OCI-LY3 (cell line): ENCODE results near the gene ITPR3.

Experiments used
- H2AFZ ChIP-seq: fragments of 200-600, 300-600 bp; shearing (Covaris generic); 2 replicates; pipeline ENCODE4 v1.6.0; 2014; ENCODE audit warnings: antibody characterized with exemption, low read depth, low read length
- H3K27ac ChIP-seq: fragments of 200-600, 300-600 bp; sonication (generic); 2 replicates; pipeline ENCODE4 v1.5.1; 2014; ENCODE audit warnings: mild to moderate bottlenecking, low read length, moderate library complexity, mixed read lengths
- H3K27me3 ChIP-seq: fragments of 200-600, 300-600 bp; sonication (generic); 2 replicates; pipeline ENCODE4 v1.6.1; 2014; ENCODE audit warnings: low read depth, low read length, mixed read lengths
- H3K36me3 ChIP-seq: fragments of 200-600, 300-600 bp; sonication (generic); replicated peaks from 2 replicates; pipeline ENCODE3; 2014; ENCODE audit warnings: low read depth, low read length, mixed read lengths
- H3K4me1 ChIP-seq: fragments of 300-600, 200-600 bp; sonication (generic); 2 replicates; pipeline ENCODE4 v1.6.1; 2014; ENCODE audit warnings: low read length, mixed read lengths
- H3K4me2 ChIP-seq: fragments of 200-600, 300-600 bp; sonication (generic); 2 replicates; pipeline ENCODE4 v1.6.1; 2014; ENCODE audit warnings: low read length, mixed read lengths
- H3K4me3 ChIP-seq: fragments of 300-600, 200-600 bp; sonication (generic); 2 replicates; pipeline ENCODE4 v1.5.1; 2014; ENCODE audit warnings: antibody characterized with exemption, mild to moderate bottlenecking, low read length, moderate library complexity
- H3K79me2 ChIP-seq: fragments of 300-600, 200-600 bp; shearing (Covaris generic); 2 replicates; pipeline ENCODE4 v1.6.1; 2014; ENCODE audit warnings: mild to moderate bottlenecking, low read length, mixed read lengths
- H3K9ac ChIP-seq: fragments of 300-600, 200-600 bp; shearing (Covaris generic); 2 replicates; pipeline ENCODE4 v1.6.0; 2014; ENCODE audit warnings: mild to moderate bottlenecking, low read length, moderate library complexity
- H3K9me3 ChIP-seq: fragments of 200-600, 300-600 bp; shearing (Covaris generic); 2 replicates; pipeline ENCODE4 v1.6.1; 2014; ENCODE audit warnings: low read length, mixed read lengths; ENCODE audit not compliant: insufficient read depth
- H4K20me1 ChIP-seq: fragments of 200-600, 300-600 bp; sonication (generic); 2 replicates; pipeline ENCODE4 v1.6.1; 2016; ENCODE audit warnings: low read length, mixed read lengths; ENCODE audit not compliant: insufficient read depth
- CTCF ChIP-seq: fragments of 200-600, 300-600 bp; sonication (generic); IDR thresholded peaks from 2 replicates; pipeline ENCODE4 v1.5.1; 2014; ENCODE audit warnings: antibody characterized with exemption, low read length, low read depth
- EZH2phosphoT487 ChIP-seq: fragments of 200-600 bp; shearing (Covaris generic); IDR thresholded peaks from 2 replicates; pipeline ENCODE4 v1.6.1; 2018; ENCODE audit warnings: antibody characterized with exemption, mixed run types, low read depth

ITPR3 gene

GRCh38 chr6:33692760-33693158 is 71.6 kb downstream of the ITPR3 start:
- H3K4me2 ChIP-seq, result no peak overlapping the region
- H3K9ac ChIP-seq, result no peak overlapping the region
- no peaks in the 10 kb centered on the region for H3K79me2 ChIP-seq
- H3K27ac ChIP-seq, result no peak overlapping the region
- no peaks in the 10 kb centered on the region for H3K4me1 ChIP-seq
- no peak overlapping the region for H3K4me3 ChIP-seq
- no peaks in the 10 kb centered on the region for H3K9me3 ChIP-seq
- H3K36me3 ChIP-seq, result peaks cover 9% of the 10 kb centered on the region
- TF ChIP-seq CTCF (no peak), EZH2phosphoT487 (no peak)
- no peaks in the 10 kb centered on the region for H3K27me3 ChIP-seq
- H2AFZ ChIP-seq, result no peak overlapping the region
- H4K20me1 ChIP-seq, result no peaks in the 10 kb centered on the region

- Histone ChIP-seq H3K4me2 (no peak overlapping the region), H4K20me1 (no peaks in the 10 kb centered on the region), H3K79me2 (no peaks in the 10 kb centered on the region), H3K27me3 (no peaks in the 10 kb centered on the region), H3K36me3 (peaks cover 15% of the 10 kb centered on the region), H3K9me3 (no peaks in the 10 kb centered on the region), H3K9ac (no peak overlapping the region), H3K27ac (no peak overlapping the region), H2AFZ (no peak overlapping the region), H3K4me1 (no peaks in the 10 kb centered on the region), H3K4me3 (no peak overlapping the region)
- no peak for TF ChIP-seq CTCF
- no peak for TF ChIP-seq EZH2phosphoT487
Observed at GRCh38 chr6:33693186-33694105, 72.3 kb downstream of the ITPR3 start.

- no peak for TF ChIP-seq CTCF
- TF ChIP-seq EZH2phosphoT487, result no peak
- Histone ChIP-seq H3K36me3 (peaks cover 15% of the 10 kb centered on the region), H3K4me3 (no peak overlapping the region), H3K27ac (no peak overlapping the region), H3K9ac (no peak overlapping the region), H3K9me3 (no peaks in the 10 kb centered on the region), H3K4me1 (no peaks in the 10 kb centered on the region), H4K20me1 (no peaks in the 10 kb centered on the region), H3K4me2 (no peak overlapping the region), H3K27me3 (no peaks in the 10 kb centered on the region), H3K79me2 (no peaks in the 10 kb centered on the region), H2AFZ (no peak overlapping the region)
Observed at GRCh38 chr6:33694401-33694931, 73.3 kb downstream of the ITPR3 start.

GRCh38 chr6:33694977-33695376 is 73.9 kb downstream of the ITPR3 start:
- H3K36me3 ChIP-seq, result peaks cover 19% of the 10 kb centered on the region
- no peaks in the 10 kb centered on the region for H3K79me2 ChIP-seq
- H3K27me3 ChIP-seq, result no peaks in the 10 kb centered on the region
- no peak overlapping the region for H3K9ac ChIP-seq
- no peak overlapping the region for H3K4me3 ChIP-seq
- no peaks in the 10 kb centered on the region for H4K20me1 ChIP-seq
- H3K4me1 ChIP-seq, result no peaks in the 10 kb centered on the region; the same call in 1 of the 2 replicates
- no peak overlapping the region for H3K27ac ChIP-seq
- H3K9me3 ChIP-seq, result no peaks in the 10 kb centered on the region
- H2AFZ ChIP-seq, result no peak overlapping the region
- TF ChIP-seq CTCF (no peak), EZH2phosphoT487 (no peak)
- no peak overlapping the region for H3K4me2 ChIP-seq
